Measurements from ENCODE around the gene GLB1L3. TPM values are rescaled to one million over a fixed set of nuclear protein-coding genes. Genes with fewer than 3 reads are reported as not detected.
"Not testable (repeated sequence)": the region's sequence is repeated elsewhere in the genome, so short reads cannot be mapped to it uniquely, and the experiment has no call there.

Gene GLB1L3
- polyA plus RNA-seq, 6 donors from 2014 or later = not detected

DNA sequence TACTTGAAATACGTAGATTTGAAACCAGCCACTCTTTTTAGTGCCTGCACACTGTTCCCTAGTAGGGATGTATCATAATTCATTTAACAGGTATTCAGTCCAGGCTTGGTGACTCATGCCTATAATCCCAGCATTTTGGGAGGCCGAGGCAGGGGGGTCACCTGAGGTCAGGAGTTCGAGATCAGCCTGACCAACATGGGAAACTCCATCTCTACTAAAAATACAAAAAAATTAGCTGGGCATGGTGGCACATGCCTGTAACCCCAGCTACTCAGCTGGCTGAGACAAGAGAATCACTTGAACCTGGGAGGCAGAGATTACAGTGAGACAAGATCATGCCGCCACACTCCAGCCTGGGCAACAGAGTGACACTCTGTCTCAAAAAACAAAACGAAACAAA lies 8.2 kb downstream of the GLB1L3 start:
- DNase-seq; H3K27ac Mint-ChIP-seq; H3K4me3 Mint-ChIP-seq; H3K4me1 Mint-ChIP-seq; ATAC-seq (ENCODE audit: low read depth in 2 of 2); H3K36me3 Mint-ChIP-seq; H3K9me3 Mint-ChIP-seq: not testable (repeated sequence)
- H3K27me3 Mint-ChIP-seq = peaks cover 28 to 69% (median 41%) of the 10 kb centered on the region in 3 donors

DNA sequence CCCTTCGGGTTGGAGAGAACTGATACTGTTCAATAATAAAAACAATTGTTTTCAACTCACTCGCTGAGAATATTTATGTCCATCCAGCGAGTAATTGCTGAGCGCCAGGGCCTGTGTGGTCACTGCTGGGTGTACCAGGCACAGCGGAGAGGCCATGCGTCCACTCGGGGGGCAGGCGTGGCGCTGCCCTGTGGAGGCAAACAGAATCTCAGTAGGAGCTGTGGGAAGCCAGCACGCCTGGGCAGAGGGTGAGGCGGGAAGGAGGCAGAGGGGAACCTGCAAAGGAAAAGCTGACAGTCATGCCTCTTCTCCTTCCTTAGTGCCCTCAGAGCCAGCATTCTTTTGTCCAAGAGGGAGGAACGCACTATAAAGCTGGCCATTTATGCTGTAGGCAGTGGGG lies 11.4 kb downstream of the GLB1L3 start:
- peaks cover 21 to 47% (median 33%) of the 10 kb centered on the region in 3 donors for H3K27me3 Mint-ChIP-seq
- no peaks in the 10 kb centered on the region for H3K36me3 Mint-ChIP-seq
- ATAC-seq (ENCODE audit: low read depth in 2 of 2) (no peak), DNase-seq (no peak)
- H3K4me3 Mint-ChIP-seq = no peak overlapping the region
- no peaks in the 10 kb centered on the region for H3K4me1 Mint-ChIP-seq
- H3K27ac Mint-ChIP-seq = peak overlapping the region in 1 of 6 donors; percentile 52
- H3K9me3 Mint-ChIP-seq = no peaks in the 10 kb centered on the region

DNA sequence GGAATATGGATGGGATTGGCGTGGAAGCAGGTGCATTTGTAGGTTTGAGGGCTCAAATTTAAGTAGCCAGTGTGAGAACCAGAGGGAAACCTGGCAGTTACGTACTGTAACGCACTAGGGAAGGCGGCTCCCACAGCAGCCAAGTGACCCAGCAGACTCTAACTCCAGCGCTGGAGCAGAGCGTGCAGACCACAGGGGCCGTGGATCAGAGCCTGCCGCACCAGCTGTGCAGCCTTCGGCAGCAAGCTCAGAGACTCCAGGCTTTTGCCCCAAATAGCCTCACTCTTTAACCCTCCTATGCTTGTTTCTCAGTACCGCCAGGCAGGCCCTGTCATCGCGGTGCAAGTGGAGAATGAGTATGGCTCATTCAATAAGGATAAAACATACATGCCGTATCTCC lies 12.3 kb downstream of the GLB1L3 start:
- no peaks in the 10 kb centered on the region for H3K4me1 Mint-ChIP-seq
- DNase-seq (no peak), ATAC-seq (ENCODE audit: low read depth in 2 of 2) (no peak)
- H3K27me3 Mint-ChIP-seq = peaks cover 21 to 51% (median 37%) of the 10 kb centered on the region in 3 donors
- no peak overlapping the region for H3K4me3 Mint-ChIP-seq
- no peak overlapping the region for H3K27ac Mint-ChIP-seq
- no peaks in the 10 kb centered on the region for H3K36me3 Mint-ChIP-seq
- no peaks in the 10 kb centered on the region for H3K9me3 Mint-ChIP-seq

DNA sequence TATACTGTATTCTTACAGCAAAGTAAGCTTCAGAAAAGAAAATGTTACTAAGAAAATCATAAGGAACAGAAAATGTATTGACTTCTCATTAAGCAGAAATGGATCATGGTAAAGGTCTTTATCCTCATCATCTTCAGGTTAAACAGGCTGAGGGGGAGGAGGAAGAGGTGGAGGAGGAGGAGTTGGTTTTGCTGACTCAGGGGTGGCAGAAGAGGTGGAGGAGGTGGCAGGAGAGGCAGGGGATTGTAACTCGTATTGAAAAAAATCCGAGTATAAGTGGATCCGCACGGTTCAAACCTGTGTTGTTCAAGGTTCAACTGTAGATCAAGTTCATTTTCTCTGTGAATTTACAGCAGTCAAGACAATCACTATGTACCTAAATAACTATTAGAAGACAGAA lies 13.0 kb downstream of the GLB1L3 start:
- H3K27ac Mint-ChIP-seq = no peak overlapping the region
- no peaks in the 10 kb centered on the region for H3K4me1 Mint-ChIP-seq
- no peaks in the 10 kb centered on the region for H3K9me3 Mint-ChIP-seq
- ATAC-seq (ENCODE audit: low read depth in 2 of 2) (no peak), DNase-seq (no peak)
- peaks cover 18 to 46% (median 33%) of the 10 kb centered on the region in 3 donors for H3K27me3 Mint-ChIP-seq
- H3K4me3 Mint-ChIP-seq = no peak overlapping the region
- no peaks in the 10 kb centered on the region for H3K36me3 Mint-ChIP-seq

DNA sequence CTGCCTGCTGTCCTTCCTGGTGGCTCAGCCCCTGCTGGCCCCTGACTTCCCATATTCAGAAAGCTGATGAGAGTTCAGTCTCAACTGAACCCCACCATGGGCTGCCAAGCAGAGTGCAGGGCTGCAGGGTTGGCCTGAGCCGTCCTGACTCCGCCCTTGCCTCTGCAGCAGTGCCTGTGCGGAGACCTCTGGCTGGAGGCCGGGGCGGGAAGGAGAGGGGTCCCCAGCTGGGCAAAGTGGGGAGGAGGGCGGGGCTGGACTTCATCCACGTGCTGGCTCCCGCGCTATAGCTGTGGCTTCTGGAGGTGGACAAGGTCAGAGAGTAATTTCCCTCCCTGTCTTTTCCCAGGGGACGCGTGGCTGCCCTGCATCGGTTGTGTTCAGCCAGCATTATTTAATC lies 13.6 kb downstream of the GLB1L3 start:
- no peak for ATAC-seq (ENCODE audit: low read depth in 2 of 2)
- no peak overlapping the region for H3K4me3 Mint-ChIP-seq
- no peak for DNase-seq

DNA sequence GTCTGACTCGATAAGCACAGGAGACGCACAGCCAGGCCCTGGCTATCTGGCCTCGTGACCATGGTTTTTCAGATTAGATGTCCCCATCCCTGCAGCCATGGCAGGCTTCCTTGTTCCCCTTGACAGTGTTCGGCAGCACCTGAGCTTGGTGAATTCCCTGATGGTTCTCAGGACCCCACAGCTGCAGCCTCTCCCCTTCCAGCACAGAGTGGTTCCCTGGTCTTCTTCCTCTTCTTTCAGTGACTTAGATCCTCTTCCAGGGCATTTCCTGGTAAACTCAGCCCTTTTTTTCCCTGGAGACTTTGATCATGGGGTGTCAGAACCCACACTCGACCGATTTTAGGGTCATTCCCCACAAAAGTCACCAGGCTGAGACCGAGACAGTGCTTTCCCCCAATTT lies 14.5 kb downstream of the GLB1L3 start:
- Mint-ChIP-seq H3K9me3 (no peaks in the 10 kb centered on the region), H3K4me3 (peak overlapping the region in 1 of 8 donors; percentile 35), H3K4me1 (no peaks in the 10 kb centered on the region), H3K27ac (no peak overlapping the region), H3K27me3 (peaks cover 11 to 47% (median 37%) of the 10 kb centered on the region in 3 donors), H3K36me3 (no peaks in the 10 kb centered on the region)
- ATAC-seq (ENCODE audit: low read depth in 2 of 2) (no peak), DNase-seq (no peak)

More for the DNA sequence above, 13.6 kb downstream of the GLB1L3 start:
- Mint-ChIP-seq H3K27me3 (peaks cover 17 to 47% (median 37%) of the 10 kb centered on the region in 3 donors), H3K27ac (no peak overlapping the region), H3K36me3 (no peaks in the 10 kb centered on the region), H3K4me1 (no peaks in the 10 kb centered on the region), H3K9me3 (no peaks in the 10 kb centered on the region)

DNA sequence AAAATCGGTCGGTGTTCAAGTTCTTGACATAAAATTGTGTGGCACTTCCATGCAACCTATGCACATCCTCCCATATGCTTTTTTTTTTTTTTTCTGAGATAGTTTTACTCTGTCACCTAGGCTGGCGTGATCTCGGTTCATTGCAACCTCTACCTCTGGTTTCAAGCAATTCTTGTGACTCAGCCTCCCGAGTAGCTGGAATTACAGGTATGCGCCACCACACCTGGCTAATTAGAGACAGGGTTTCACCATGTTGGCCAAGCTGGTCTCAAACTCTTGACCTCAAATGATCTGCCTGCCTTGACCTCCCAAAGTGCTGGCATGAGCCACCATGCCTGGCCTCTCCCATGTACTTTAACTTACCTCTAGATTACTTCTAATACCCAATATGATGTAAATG lies 15.0 kb downstream of the GLB1L3 start:
- ATAC-seq (ENCODE audit: low read depth in 2 of 2) (no peak), DNase-seq (no peak)
- Mint-ChIP-seq H3K9me3 (no peaks in the 10 kb centered on the region), H3K36me3 (no peaks in the 10 kb centered on the region), H3K27ac (no peak overlapping the region), H3K4me1 (no peaks in the 10 kb centered on the region), H3K4me3 (no peak overlapping the region), H3K27me3 (peaks cover 11 to 43% (median 37%) of the 10 kb centered on the region in 3 donors)

DNA sequence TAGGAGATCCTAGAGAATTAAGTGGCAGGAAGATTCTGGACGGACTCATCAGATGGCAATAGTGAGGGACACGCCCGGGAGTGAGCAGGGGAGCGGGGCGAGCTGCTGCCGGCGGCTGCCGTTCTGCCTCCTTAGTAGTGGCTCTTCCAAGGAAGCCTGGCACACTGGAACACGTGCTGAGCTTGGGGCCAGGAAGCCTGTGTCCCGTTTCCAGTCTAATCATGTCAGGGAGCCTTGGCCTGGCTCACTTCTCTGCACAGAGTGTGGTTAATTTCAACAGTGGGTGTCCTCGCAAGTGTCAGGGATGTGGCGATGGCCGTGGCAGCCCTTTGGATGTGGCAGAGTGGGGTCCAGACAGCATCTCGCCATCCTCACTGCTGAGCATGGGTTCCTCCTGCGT lies 16.5 kb downstream of the GLB1L3 start:
- Mint-ChIP-seq H3K9me3 (no peaks in the 10 kb centered on the region), H3K27ac (no peak overlapping the region), H3K36me3 (no peaks in the 10 kb centered on the region), H3K27me3 (peaks cover 11 to 37% (median 36%) of the 10 kb centered on the region in 3 donors), H3K4me3 (no peak overlapping the region), H3K4me1 (no peaks in the 10 kb centered on the region)
- no peak for ATAC-seq (ENCODE audit: low read depth in 2 of 2)
- DNase-seq = no peak

DNA sequence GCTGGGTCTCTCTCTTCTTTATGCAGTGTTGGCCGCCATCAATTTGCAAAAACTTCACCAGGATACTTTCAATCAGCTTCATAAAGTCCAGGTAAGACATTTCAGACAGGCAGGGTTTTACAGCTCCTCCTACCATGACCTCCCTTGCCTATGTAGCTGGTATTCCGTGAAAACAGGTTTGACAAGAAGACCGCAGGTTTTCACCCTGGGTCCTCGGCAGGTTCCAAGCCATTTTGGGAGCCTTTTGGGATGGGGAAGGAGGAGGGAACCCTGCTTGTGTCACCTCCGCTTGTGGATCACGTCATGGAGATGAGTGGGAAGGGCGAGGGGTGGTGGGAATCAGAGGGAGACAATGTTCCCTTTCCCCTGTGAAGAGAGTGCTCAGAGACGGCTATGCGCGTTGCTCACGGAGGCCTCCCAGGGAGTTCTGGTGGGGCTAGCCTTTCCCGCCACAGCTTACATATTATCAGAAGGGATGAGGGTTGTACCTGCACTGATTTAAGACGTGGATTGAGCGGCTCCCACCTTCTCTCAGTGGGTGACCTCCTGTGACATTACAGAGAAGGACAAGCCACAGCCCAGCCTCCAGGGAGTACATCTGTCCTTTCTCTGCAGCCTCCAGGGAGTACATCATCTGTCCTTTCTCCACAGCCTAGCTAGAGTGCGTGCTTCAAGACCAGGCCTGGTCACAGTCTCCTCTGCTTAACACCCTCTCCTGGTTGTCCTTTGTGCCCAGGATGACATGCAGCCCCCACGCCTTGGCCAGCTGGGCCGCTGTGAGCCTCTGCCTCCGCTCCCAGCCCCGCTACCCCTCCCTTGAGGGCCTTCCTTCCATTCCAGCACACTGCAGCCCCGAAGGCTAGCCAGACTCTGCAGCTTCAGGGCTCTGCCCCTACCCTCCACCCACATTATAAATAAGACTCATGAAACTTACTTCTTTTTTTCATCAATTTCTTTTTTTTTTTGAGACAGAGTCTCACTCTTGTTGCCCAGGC lies 17.2 kb downstream of the GLB1L3 start:
- Mint-ChIP-seq H3K27ac (peak overlapping the region in 1 of 6 donors; percentile 61), H3K27me3 (peaks cover 15 to 30% (median 30%) of the 10 kb centered on the region in 3 donors), H3K9me3 (no peaks in the 10 kb centered on the region), H3K4me1 (no peaks in the 10 kb centered on the region), H3K36me3 (no peaks in the 10 kb centered on the region), H3K4me3 (no peak overlapping the region)
- DNase-seq = no peak
- ATAC-seq (ENCODE audit: low read depth in 2 of 2) = no peak

DNA sequence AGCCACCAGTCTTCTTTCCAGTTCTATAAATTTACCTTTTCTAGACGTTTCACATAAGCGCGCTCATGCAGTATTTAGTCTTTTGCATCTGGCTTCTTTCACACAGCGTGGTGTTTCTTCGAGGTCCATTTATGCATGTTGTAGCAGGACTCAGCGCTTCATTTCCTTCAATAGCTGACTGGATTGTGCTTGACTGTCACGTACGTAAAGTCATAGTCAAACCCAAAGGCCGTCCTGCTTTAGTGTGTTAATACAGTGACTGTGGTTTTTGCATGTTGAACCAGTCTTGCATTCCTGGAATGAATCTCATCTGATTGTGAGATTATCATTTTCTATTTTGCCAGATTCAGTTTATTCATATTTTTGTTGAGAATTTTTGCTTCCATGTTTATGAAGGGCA lies 18.5 kb downstream of the GLB1L3 start:
- H3K4me3 Mint-ChIP-seq = no peak overlapping the region
- H3K27me3 Mint-ChIP-seq = peaks cover 10 to 38% (median 23%) of the 10 kb centered on the region in 3 donors
- H3K9me3 Mint-ChIP-seq = no peaks in the 10 kb centered on the region
- no peak for DNase-seq
- ATAC-seq (ENCODE audit: low read depth in 2 of 2) = no peak
- H3K4me1 Mint-ChIP-seq = no peaks in the 10 kb centered on the region
- H3K36me3 Mint-ChIP-seq = no peaks in the 10 kb centered on the region
- no peak overlapping the region for H3K27ac Mint-ChIP-seq

DNA sequence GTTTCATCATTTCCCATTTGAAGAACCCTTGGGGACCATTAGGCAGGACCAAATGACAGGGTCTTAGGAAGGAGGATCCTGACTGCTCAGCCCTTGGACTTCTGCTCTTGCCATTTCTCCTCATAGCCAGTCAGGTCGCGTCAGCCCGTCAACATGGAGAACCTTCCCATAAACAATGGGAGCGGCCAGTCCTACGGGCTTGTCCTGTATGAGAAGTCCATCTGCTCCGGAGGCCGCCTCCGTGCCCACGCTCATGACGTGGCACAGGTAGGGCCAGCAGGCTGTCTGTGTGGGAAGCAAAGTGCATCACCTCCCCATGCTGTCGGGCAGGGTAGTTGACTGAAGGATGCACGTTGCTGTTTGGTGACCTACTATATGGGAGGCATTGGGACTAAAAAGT lies 36.0 kb downstream of the GLB1L3 start:
- no peak for ATAC-seq (ENCODE audit: low read depth in 2 of 2)
- peaks cover 4 to 19% (median 8%) of the 10 kb centered on the region in 7 donors for H3K9me3 Mint-ChIP-seq
- peaks cover 19 to 39% (median 32%) of the 10 kb centered on the region in 3 donors for H3K27me3 Mint-ChIP-seq
- no peaks in the 10 kb centered on the region for H3K4me1 Mint-ChIP-seq
- H3K4me3 Mint-ChIP-seq = peak overlapping the region in 1 of 8 donors; percentile 66
- peaks cover 0 to 11% of the 10 kb centered on the region in 2 donors for H3K36me3 Mint-ChIP-seq
- no peak overlapping the region for H3K27ac Mint-ChIP-seq
- DNase-seq = no peak

DNA sequence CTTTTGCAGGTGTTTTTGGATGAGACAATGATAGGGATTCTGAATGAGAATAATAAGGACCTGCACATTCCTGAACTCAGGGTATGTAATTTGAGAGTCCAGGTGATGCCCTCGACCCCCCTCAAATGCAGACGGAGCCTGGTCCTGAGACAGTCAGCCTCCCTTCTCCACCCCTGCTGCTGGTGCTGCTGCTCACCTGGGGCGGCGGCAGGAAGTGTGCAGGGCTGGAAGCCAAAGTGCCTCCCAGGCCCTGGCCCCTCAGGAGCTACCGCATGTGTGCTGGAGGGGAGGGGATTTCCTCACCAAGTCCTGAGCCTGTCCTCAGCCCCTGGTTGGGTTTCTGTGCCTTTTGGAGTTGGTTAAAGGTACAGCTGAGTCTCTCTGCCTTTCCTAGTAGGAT lies 36.6 kb downstream of the GLB1L3 start:
- ATAC-seq (ENCODE audit: low read depth in 2 of 2) (no peak), DNase-seq (no peak)
- peaks cover 3 to 16% of the 10 kb centered on the region in 2 donors for H3K36me3 Mint-ChIP-seq
- no peaks in the 10 kb centered on the region for H3K4me1 Mint-ChIP-seq
- H3K27ac Mint-ChIP-seq = no peak overlapping the region
- H3K4me3 Mint-ChIP-seq = peak overlapping the region in 1 of 8 donors; percentile 35
- H3K9me3 Mint-ChIP-seq = peaks cover 4 to 22% (median 14%) of the 10 kb centered on the region in 7 donors
- H3K27me3 Mint-ChIP-seq = peaks cover 21 to 42% (median 29%) of the 10 kb centered on the region in 3 donors

DNA sequence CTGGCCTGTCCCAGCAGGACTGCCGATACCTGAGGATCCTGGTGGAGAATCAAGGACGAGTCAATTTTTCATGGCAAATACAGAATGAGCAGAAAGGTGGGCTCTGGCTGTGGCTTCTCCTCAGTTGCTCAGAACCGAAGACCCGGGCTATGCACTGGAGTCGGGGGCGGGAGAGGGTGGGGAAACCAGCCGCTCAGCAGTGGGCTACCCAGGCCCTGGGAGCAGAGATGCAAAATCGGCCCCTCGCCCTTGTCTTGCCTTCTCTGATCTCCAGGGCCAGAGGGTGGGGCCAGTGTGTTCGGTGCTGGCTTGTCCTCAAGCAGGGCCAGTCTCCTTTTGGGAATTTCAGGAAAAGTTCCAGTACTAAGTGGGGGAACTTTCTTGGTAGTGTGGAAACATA lies 37.2 kb downstream of the GLB1L3 start:
- Mint-ChIP-seq H3K4me3 (peak overlapping the region in 1 of 8 donors; percentile 25), H3K4me1 (no peaks in the 10 kb centered on the region), H3K36me3 (peaks cover 9 to 17% of the 10 kb centered on the region in 2 donors), H3K9me3 (peaks cover 0 to 25% (median 19%) of the 10 kb centered on the region in 7 donors), H3K27ac (no peak overlapping the region), H3K27me3 (peaks cover 26 to 43% (median 32%) of the 10 kb centered on the region in 3 donors)
- ATAC-seq (ENCODE audit: low read depth in 2 of 2) (no peak), DNase-seq (no peak)

Measured in naive B cell (primary cell).